Measurements from ENCODE around the gene IFNK. TPM values are rescaled to one million over a fixed set of nuclear protein-coding genes. Genes with fewer than 3 reads are reported as not detected.
A peak's percentile ranks its signal among the peaks of the same experiment; 100 is the strongest.

IFNK gene
- total RNA-seq, 2 donors from 2014 or later, result not detected

GRCh38 chr9:27566118-27566517 lies 42.0 kb downstream of the IFNK start:
- no peak for DNase-seq (ENCODE audit: low spot score)
- TF ChIP-seq CTCF (IDR thresholded peaks at IDR 0.05) (no peak), POLR2A (IDR thresholded peaks at IDR 0.05) (no peak), POLR2AphosphoS5 (IDR thresholded peaks at IDR 0.05) (no peak)
- WGBS, result 94% methylated on average over 1 of the region's 1 CpG
- no peaks in the 10 kb centered on the region for H3K36me3 ChIP-seq
- no peak overlapping the region for H3K4me3 ChIP-seq
- H3K4me1 ChIP-seq (replicated peaks), result no peaks in the 10 kb centered on the region
- H3K9me3 ChIP-seq, result no peaks in the 10 kb centered on the region
- intact Hi-C loops (cut with DNase I), result no loop called here
- no peaks in the 10 kb centered on the region for H3K27me3 ChIP-seq (replicated peaks; ENCODE audit: insufficient read depth)
- H3K27ac ChIP-seq, result no peak overlapping the region

- intact Hi-C loops (cut with DNase I), result no loop called here
- H3K4me3 ChIP-seq, result no peak overlapping the region
- 53% methylated on average over 2 of the region's 2 CpGs for WGBS
These were observed 45.3 kb downstream of the IFNK start for GRCh38 chr9:27569406-27569805.

GRCh38 chr9:27571011-27571410 lies 46.9 kb downstream of the IFNK start:
- intact Hi-C loops (cut with DNase I), result loop anchor here (5.0 kb wide), 1 partner anchor 679 kb away; the partner anchor contains the start of gene CAAP1
- 90% methylated on average over 4 of the region's 4 CpGs for WGBS

More at GRCh38 chr9:27569406-27569805, 45.3 kb downstream of the IFNK start:
- Histone ChIP-seq H3K27me3 (replicated peaks; ENCODE audit: insufficient read depth) (no peaks in the 10 kb centered on the region), H3K36me3 (no peaks in the 10 kb centered on the region), H3K9me3 (no peaks in the 10 kb centered on the region), H3K4me1 (replicated peaks) (no peaks in the 10 kb centered on the region), H3K27ac (no peak overlapping the region)
- no peak for DNase-seq (ENCODE audit: low spot score)
- TF ChIP-seq CTCF (IDR thresholded peaks at IDR 0.05) (no peak), POLR2AphosphoS5 (IDR thresholded peaks at IDR 0.05) (no peak), POLR2A (IDR thresholded peaks at IDR 0.05) (no peak)

GRCh38 chr9:27572061-27572460 lies 48.0 kb downstream of the IFNK start:
- WGBS, result 21% methylated on average over 3 of the region's 3 CpGs
- Histone ChIP-seq H3K36me3 (no peaks in the 10 kb centered on the region), H3K9me3 (no peaks in the 10 kb centered on the region), H3K27ac (peak overlapping the region; percentile 99), H3K27me3 (replicated peaks; ENCODE audit: insufficient read depth) (no peaks in the 10 kb centered on the region), H3K4me1 (replicated peaks) (no peaks in the 10 kb centered on the region), H3K4me3 (peak overlapping the region; percentile 69 to 75)
- intact Hi-C loops (cut with DNase I), result loop anchor here (5.0 kb wide), 1 partner anchor 680 kb away; the partner anchor contains the start of gene CAAP1
- DNase-seq (ENCODE audit: low spot score), result peak; percentile 9
- TF ChIP-seq POLR2AphosphoS5 (IDR thresholded peaks at IDR 0.05) (no peak), POLR2A (IDR thresholded peaks at IDR 0.05) (no peak), CTCF (IDR thresholded peaks at IDR 0.05) (no peak)

More at GRCh38 chr9:27571011-27571410, 46.9 kb downstream of the IFNK start:
- Histone ChIP-seq H3K4me1 (replicated peaks) (no peaks in the 10 kb centered on the region), H3K36me3 (no peaks in the 10 kb centered on the region), H3K9me3 (no peaks in the 10 kb centered on the region), H3K4me3 (no peak overlapping the region), H3K27ac (peak overlapping the region; percentile 99), H3K27me3 (replicated peaks; ENCODE audit: insufficient read depth) (no peaks in the 10 kb centered on the region)
- DNase-seq (ENCODE audit: low spot score), result no peak
- TF ChIP-seq POLR2AphosphoS5 (IDR thresholded peaks at IDR 0.05), result no peak
- no peak for TF ChIP-seq POLR2A (IDR thresholded peaks at IDR 0.05)
- TF ChIP-seq CTCF (IDR thresholded peaks at IDR 0.05), result no peak

GRCh38 chr9:27572566-27572917 lies 48.5 kb downstream of the IFNK start:
- no peaks in the 10 kb centered on the region for H3K36me3 ChIP-seq
- no peaks in the 10 kb centered on the region for H3K4me1 ChIP-seq (replicated peaks)
- DNase-seq (ENCODE audit: low spot score), result peak; percentile 58
- intact Hi-C loops (cut with DNase I), result loop anchor here (5.0 kb wide), 1 partner anchor 680 kb away; the partner anchor contains the start of gene CAAP1
- WGBS, result 2% methylated on average over 6 of the region's 6 CpGs
- H3K27me3 ChIP-seq (replicated peaks; ENCODE audit: insufficient read depth), result no peaks in the 10 kb centered on the region
- no peaks in the 10 kb centered on the region for H3K9me3 ChIP-seq
- peak overlapping the region; percentile 99 for H3K27ac ChIP-seq
- peak; percentile 30 for TF ChIP-seq POLR2A (IDR thresholded peaks at IDR 0.05)
- TF ChIP-seq CTCF (IDR thresholded peaks at IDR 0.05), result no peak
- peak; percentile 52 for TF ChIP-seq POLR2AphosphoS5 (IDR thresholded peaks at IDR 0.05)
- H3K4me3 ChIP-seq, result peak overlapping the region; percentile 69 to 75

Measured in prostate gland (tissue), 2 donors.